Activated T-cell treated with anti-CD3 and anti-CD28 coated beads, Interleukin-2, amount 50 U/mL, for 1 hour (primary cell): Measurements from ENCODE around the gene TNK2.
A peak's percentile ranks its signal among the peaks of the same experiment; 100 is the strongest.
"Not testable (repeated sequence)": the region's sequence is repeated elsewhere in the genome, so short reads cannot be mapped to it uniquely, and the experiment has no call there.

Experiments used
- DNase-seq: peaks from one replicate; pipeline ENCODE4 v3.0.0-alpha.2; 2020

The TNK2 gene

GRCh38 chr3:195867631-195868335, 40.6 kb downstream of the TNK2 start:
- DNase-seq, result no peak

GRCh38 chr3:195866686-195867511, 41.5 kb downstream of the TNK2 start:
- DNase-seq, result no peak

- DNase-seq, result no peak
Observed at GRCh38 chr3:195865752-195866151, 42.6 kb downstream of the TNK2 start.

GRCh38 chr3:195863121-195864061, 45.0 kb downstream of the TNK2 start:
- peak; percentile 67 for DNase-seq

- not testable (repeated sequence) for DNase-seq
Observed at GRCh38 chr3:195862318-195862717, 46.0 kb downstream of the TNK2 start.

GRCh38 chr3:195860456-195860855, 47.9 kb downstream of the TNK2 start:
- no peak for DNase-seq

- DNase-seq, result no peak
Observed at GRCh38 chr3:195859846-195860411, 48.4 kb downstream of the TNK2 start.

GRCh38 chr3:195859061-195859845, 49.1 kb downstream of the TNK2 start:
- DNase-seq, result peak; percentile 84

GRCh38 chr3:195856410-195857084, 51.8 kb downstream of the TNK2 start:
- no peak for DNase-seq

GRCh38 chr3:195855471-195856409, 52.6 kb downstream of the TNK2 start:
- DNase-seq, result no peak

GRCh38 chr3:195854628-195855294, 53.6 kb downstream of the TNK2 start:
- no peak for DNase-seq

GRCh38 chr3:195853996-195854395, 54.4 kb downstream of the TNK2 start:
- no peak for DNase-seq

GRCh38 chr3:195853036-195853435, 55.3 kb downstream of the TNK2 start:
- DNase-seq, result no peak

GRCh38 chr3:195850857-195851543, 57.4 kb downstream of the TNK2 start:
- peak; percentile 77 for DNase-seq

- no peak for DNase-seq
Observed at GRCh38 chr3:195849322-195850074, 58.9 kb downstream of the TNK2 start.

GRCh38 chr3:195847055-195847950, 61.0 kb downstream of the TNK2 start:
- no peak for DNase-seq

GRCh38 chr3:195845483-195845882, 62.9 kb downstream of the TNK2 start:
- no peak for DNase-seq
